Measurements from ENCODE around the gene CEP131. TPM values are rescaled to one million over a fixed set of nuclear protein-coding genes. Genes with fewer than 3 reads are reported as not detected.

The CEP131 gene
- total RNA-seq, 4 donors from 2014 or later, result 6.0 to 8.8 (median 7.5) TPM

GRCh38 chr17:81203136-81203535, 19.6 kb downstream of the CEP131 start:
- no peaks in the 10 kb centered on the region for H3K36me3 ChIP-seq
- H3K4me3 ChIP-seq, result no peak overlapping the region
- H3K9me3 ChIP-seq, result no peaks in the 10 kb centered on the region
- no peak overlapping the region for H3K27ac ChIP-seq
- no peak for DNase-seq
- no peaks in the 10 kb centered on the region for H3K27me3 ChIP-seq
- no peaks in the 10 kb centered on the region for H3K4me1 ChIP-seq
- in situ Hi-C loops (cut with MboI; ENCODE audit: low sequenced_read_pairs in 4 of 4), result no loop called here
- intact Hi-C loops (cut with DNase I; ENCODE audit: low total_unique reads), result no loop called here
- no peak for TF ChIP-seq CTCF (IDR thresholded peaks at IDR 0.05 in 4 of 5, conservative IDR thresholded peaks at IDR 0.05 in 1 of 5)
- no peak for TF ChIP-seq POLR2A (IDR thresholded peaks at IDR 0.05)
- ATAC-seq, result no peak

- Histone ChIP-seq H3K4me3 (no peak overlapping the region), H3K27ac (no peak overlapping the region), H3K4me1 (no peaks in the 10 kb centered on the region), H3K36me3 (no peaks in the 10 kb centered on the region), H3K27me3 (no peaks in the 10 kb centered on the region), H3K9me3 (no peaks in the 10 kb centered on the region)
- in situ Hi-C loops (cut with MboI; ENCODE audit: low sequenced_read_pairs in 4 of 4) (no loop called here), intact Hi-C loops (cut with DNase I; ENCODE audit: low total_unique reads) (no loop called here)
- TF ChIP-seq POLR2A (IDR thresholded peaks at IDR 0.05) (no peak), CTCF (IDR thresholded peaks at IDR 0.05 in 4 of 5, conservative IDR thresholded peaks at IDR 0.05 in 1 of 5) (no peak)
- DNase-seq, result no peak
- no peak for ATAC-seq
These were observed 20.4 kb downstream of the CEP131 start for GRCh38 chr17:81202318-81202717.

- no peak overlapping the region for H3K4me3 ChIP-seq
- ATAC-seq (peak in 1 of 2 donors; percentile 40), DNase-seq (no peak)
- H3K27ac ChIP-seq, result no peak overlapping the region
- in situ Hi-C loops (cut with MboI; ENCODE audit: low sequenced_read_pairs in 4 of 4) (no loop called here), intact Hi-C loops (cut with DNase I; ENCODE audit: low total_unique reads) (no loop called here)
- no peaks in the 10 kb centered on the region for H3K36me3 ChIP-seq
- no peaks in the 10 kb centered on the region for H3K4me1 ChIP-seq
- no peaks in the 10 kb centered on the region for H3K27me3 ChIP-seq
- TF ChIP-seq POLR2A (IDR thresholded peaks at IDR 0.05), result no peak
- peak in 4 of 5 experiments; percentile 28 to 43 (median 38) for TF ChIP-seq CTCF (IDR thresholded peaks at IDR 0.05 in 4 of 5, conservative IDR thresholded peaks at IDR 0.05 in 1 of 5)
- H3K9me3 ChIP-seq, result no peaks in the 10 kb centered on the region
These were observed 21.8 kb downstream of the CEP131 start for GRCh38 chr17:81200695-81201580.

GRCh38 chr17:81200201-81200600, 22.6 kb downstream of the CEP131 start:
- no peak for TF ChIP-seq CTCF (IDR thresholded peaks at IDR 0.05 in 4 of 5, conservative IDR thresholded peaks at IDR 0.05 in 1 of 5)
- no peak for TF ChIP-seq POLR2A (IDR thresholded peaks at IDR 0.05)
- H3K9me3 ChIP-seq, result no peaks in the 10 kb centered on the region
- H3K27me3 ChIP-seq, result no peaks in the 10 kb centered on the region
- H3K4me3 ChIP-seq, result no peak overlapping the region
- no peak for DNase-seq
- H3K4me1 ChIP-seq, result no peaks in the 10 kb centered on the region
- no peak for ATAC-seq
- H3K36me3 ChIP-seq, result no peaks in the 10 kb centered on the region
- in situ Hi-C loops (cut with MboI; ENCODE audit: low sequenced_read_pairs in 4 of 4) (no loop called here), intact Hi-C loops (cut with DNase I; ENCODE audit: low total_unique reads) (no loop called here)
- no peak overlapping the region for H3K27ac ChIP-seq
